H1 (cell line): ENCODE data around the gene NEK10. TPM values are rescaled to one million over a fixed set of nuclear protein-coding genes. Genes with fewer than 3 reads are reported as not detected.
A peak's percentile ranks its signal among the peaks of the same experiment; 100 is the strongest.

Experiments used
- CTCF ChIA-PET: fragments of 300-600 bp; sonication (Branson Sonifier 250); formaldehyde crosslinking; loops from one replicate; lab custom pipeline; 2021; ENCODE audit not compliant: partially characterized antibody; lab: Charles Lee
- POLR2A ChIA-PET: fragments of 300-600 bp; sonication (Branson Sonifier 250); formaldehyde crosslinking; loops from one replicate; lab custom pipeline; 2021; ENCODE audit warnings: inconsistent platforms; ENCODE audit not compliant: partially characterized antibody; lab: Charles Lee
- DNase-seq, 2 experiments: peaks; one replicate each; pipeline versions ENCODE4 v3.0.0 to v3.0.0-alpha.2; 2010 to 2022; ENCODE audit warnings: low spot score in 2 of 2, low read depth in 1 of 2, mixed read lengths in 1 of 2
- FAIRE-seq: peaks from 2 replicates; lab custom pipeline; 2011; peaks lifted over from hg19 to GRCh38; lab: Jason Lieb, UNC
- H2AFZ ChIP-seq: 2 replicates; pipeline ENCODE4 v1.8.1; 2012; ENCODE audit warnings: low read length, inconsistent platforms
- H2AK5ac ChIP-seq: 2 replicates; pipeline ENCODE4 v1.6.1; 2013; ENCODE audit warnings: low read depth, low read length
- H2BK120ac ChIP-seq: replicated peaks from 2 replicates; pipeline ENCODE3; 2013; ENCODE audit warnings: low read depth, low read length, inconsistent platforms
- H2BK12ac ChIP-seq: 2 replicates; pipeline ENCODE4 v1.6.1; 2013; ENCODE audit warnings: low read depth, low read length
- H2BK15ac ChIP-seq: 2 replicates; pipeline ENCODE4 v1.6.1; 2013; ENCODE audit warnings: low read length
- H2BK20ac ChIP-seq: 2 replicates; pipeline ENCODE4 v1.6.1; 2013; ENCODE audit warnings: low read length
- H2BK5ac ChIP-seq: 2 replicates; pipeline ENCODE4 v1.6.1; 2013; ENCODE audit warnings: low read depth, low read length
- H3K14ac ChIP-seq: 2 replicates; pipeline ENCODE4 v1.6.1; 2013; ENCODE audit warnings: inconsistent platforms; ENCODE audit not compliant: insufficient read length
- H3K18ac ChIP-seq: 2 replicates; pipeline ENCODE4 v1.6.1; 2013; ENCODE audit warnings: low read length; ENCODE audit errors: extremely low read depth
- H3K23ac ChIP-seq: 2 replicates; pipeline ENCODE4 v1.6.1; 2013; ENCODE audit warnings: inconsistent platforms; ENCODE audit not compliant: insufficient read length
- H3K23me2 ChIP-seq: 2 replicates; pipeline ENCODE4 v1.6.1; 2013; ENCODE audit warnings: low read depth, low read length
- H3K27ac ChIP-seq: 2 replicates; pipeline ENCODE4 v1.6.1; 2011; ENCODE audit warnings: low read depth, low read length, inconsistent platforms
- H3K27me3 ChIP-seq, 4 experiments: replicated peaks in 1 of 4; 1 replicate in 1 of 4; 2 replicates in 3 of 4; pipeline versions ENCODE4 v1.6.1 to v1.8.1; 2011 to 2013; ENCODE audit warnings: low read length in 3 of 4, mild to moderate bottlenecking in 3 of 4, inconsistent platforms in 2 of 4, mixed read lengths in 2 of 4, moderate library complexity in 1 of 4; ENCODE audit not compliant: control insufficient read depth in 3 of 4, insufficient read depth in 3 of 4; ENCODE audit errors: extremely low read depth in 1 of 4
- H3K36me3 ChIP-seq, 4 experiments: 2 replicates each; pipeline versions ENCODE4 v1.6.1 to v1.8.1; 2011 to 2013; ENCODE audit warnings: mild to moderate bottlenecking in 4 of 4, low read length in 3 of 4, moderate library complexity in 2 of 4, control low read depth in 1 of 4, inconsistent platforms in 1 of 4; ENCODE audit not compliant: insufficient read depth in 4 of 4, control insufficient read depth in 2 of 4
- H3K4ac ChIP-seq: replicated peaks from 2 replicates; pipeline ENCODE3; 2013; ENCODE audit warnings: low read length, low read depth, mixed read lengths, inconsistent platforms; ENCODE audit not compliant: insufficient read length
- H3K4me1 ChIP-seq, 4 experiments: replicated peaks in 1 of 4; 1 replicate in 1 of 4; 2 replicates in 3 of 4; pipeline versions ENCODE4 v1.6.1 to v1.8.1; 2011 to 2013; ENCODE audit warnings: low read length in 3 of 4, inconsistent platforms in 2 of 4, mixed read lengths in 1 of 4; ENCODE audit not compliant: insufficient read depth in 4 of 4, control insufficient read depth in 3 of 4
- H3K4me2 ChIP-seq, 2 experiments: 2 replicates each; pipeline versions ENCODE4 v1.6.1 to v1.8.1; 2011 to 2013; ENCODE audit warnings: low read depth in 2 of 2, low read length in 2 of 2, control low read depth in 1 of 2, inconsistent platforms in 1 of 2, mild to moderate bottlenecking in 1 of 2; ENCODE audit not compliant: insufficient read depth in 1 of 2
- H3K4me3 ChIP-seq, 4 experiments: fragments of 200-600, 300-600 bp in 1 of 4; sonication (generic), shearing (Covaris generic), sonication (Bioruptor Twin) in 1 of 4; 2 replicates each; pipeline versions ENCODE4 v1.5.1 to v1.8.1; 2011 to 2016; ENCODE audit warnings: low read length in 4 of 4, low read depth in 3 of 4, control low read depth in 2 of 4, inconsistent platforms in 2 of 4, mild to moderate bottlenecking in 2 of 4, mixed read lengths in 1 of 4, moderate library complexity in 1 of 4; ENCODE audit not compliant: insufficient read depth in 2 of 4; ENCODE audit errors: extremely low read depth in 1 of 4
- H3K56ac ChIP-seq: replicated peaks from 2 replicates; pipeline ENCODE3; 2013; ENCODE audit warnings: low read depth, mild to moderate bottlenecking, mixed read lengths, low read length, inconsistent platforms; ENCODE audit not compliant: insufficient read length
- H3K79me1 ChIP-seq: 2 replicates; pipeline ENCODE4 v1.6.1; 2013; ENCODE audit warnings: low read depth, low read length, control low read depth
- H3K79me2 ChIP-seq, 2 experiments: 2 replicates each; pipeline versions ENCODE4 v1.6.1 to v1.8.1; 2012 to 2013; ENCODE audit warnings: low read length in 2 of 2, mild to moderate bottlenecking in 2 of 2, inconsistent platforms in 1 of 2; ENCODE audit not compliant: insufficient read depth in 2 of 2, control insufficient read depth in 1 of 2
- H3K9ac ChIP-seq, 4 experiments: replicated peaks in 1 of 4; 1 replicate in 1 of 4; 2 replicates in 3 of 4; pipeline versions ENCODE4 v1.6.1 to v1.8.1; 2011 to 2013; ENCODE audit warnings: low read depth in 3 of 4, low read length in 3 of 4, control low read depth in 2 of 4, mild to moderate bottlenecking in 2 of 4, moderate library complexity in 2 of 4, inconsistent platforms in 1 of 4; ENCODE audit errors: extremely low read depth in 1 of 4
- H3K9me3 ChIP-seq, 2 experiments: 2 replicates each; pipeline versions ENCODE4 v1.6.1 to v1.8.1; 2012 to 2013; ENCODE audit warnings: mild to moderate bottlenecking in 2 of 2, moderate library complexity in 2 of 2, control low read depth in 1 of 2, inconsistent platforms in 1 of 2, low read depth in 1 of 2, low read length in 1 of 2, mixed read lengths in 1 of 2; ENCODE audit not compliant: insufficient read depth in 2 of 2
- H4K20me1 ChIP-seq, 2 experiments: replicated peaks in 1 of 2; 2 replicates each; pipeline versions ENCODE3 to v1.8.1; 2011 to 2013; ENCODE audit warnings: inconsistent platforms in 2 of 2, low read length in 2 of 2, mild to moderate bottlenecking in 1 of 2; ENCODE audit not compliant: insufficient read depth in 2 of 2, control insufficient read depth in 1 of 2
- H4K5ac ChIP-seq: 2 replicates; pipeline ENCODE4 v1.6.1; 2013; ENCODE audit warnings: low read length, low read depth, mixed read lengths, inconsistent platforms; ENCODE audit not compliant: insufficient read length
- H4K8ac ChIP-seq: 2 replicates; pipeline ENCODE4 v1.8.0; 2013; ENCODE audit warnings: mild to moderate bottlenecking, moderate library complexity, low read length, inconsistent platforms; ENCODE audit not compliant: insufficient read depth; ENCODE audit errors: extremely low read depth
- H4K91ac ChIP-seq: replicated peaks from 2 replicates; pipeline ENCODE3; 2013; ENCODE audit warnings: low read length, mixed read lengths, inconsistent platforms; ENCODE audit not compliant: insufficient read length
- CTBP2 ChIP-seq: IDR thresholded peaks from 2 replicates; pipeline ENCODE4 v1.7.0; 2011; ENCODE audit warnings: borderline replicate concordance, mild to moderate bottlenecking, moderate library complexity, mixed read lengths, low read length; ENCODE audit not compliant: insufficient read depth, insufficient read length
- E2F6 ChIP-seq: IDR thresholded peaks from 2 replicates; pipeline ENCODE4 v1.6.1; 2012; ENCODE audit warnings: inconsistent platforms
- WGBS, 2 experiments: shearing (Covaris generic) in 1 of 2; methylation state at CpG; one replicate each; pipeline versions ENCODE4 v1.1.6 to v1.1.7; 2013 to 2015; ENCODE audit warnings: low lambda C conversion rate in 2 of 2, mixed read lengths in 2 of 2, inconsistent platforms in 1 of 2, low coverage in 1 of 2, missing lambda C conversion rate in 1 of 2; ENCODE audit not compliant: insufficient replicate concordance in 2 of 2, insufficient coverage in 1 of 2, insufficient read length in 1 of 2; ENCODE audit errors: extremely low coverage in 1 of 2, missing lambda C conversion rate in 1 of 2; 5-methylcytosine and 5-hydroxymethylcytosine counted together
- polyA plus RNA-seq, 7 experiments: library from polyadenylated mRNA; depleted of rRNA in 3 of 7; stranded (reverse) in 5 of 7; unstranded in 2 of 7; fragments of >200 nt in 5 of 7; fragments of 200-250 nt in 2 of 7; gene quantifications; 1 replicate in 5 of 7; 2 replicates in 1 of 7; 4 replicates in 1 of 7; pipeline versions ENCODE4 v1.2.1 to v1.2.3, GENCODE V29; 2011 to 2013; ENCODE audit warnings: missing spikeins in 2 of 7, mixed read lengths in 2 of 7
- total RNA-seq: library from RNA; stranded (reverse); fragmentation: NEBNext Ultra II Directional; extraction: Animal tissue kit (Norgen Biotek cat#: 25700); gene quantifications from 2 replicates; pipeline ENCODE4 v1.2.1, GENCODE V29; 2021

NEK10 gene
- total and polyA plus RNA-seq, 2 of the 8 experiments (the other 6 are each of a cell fraction or from before 2014, with no cell fraction given) = 0.18 to 0.50 TPM

DNA sequence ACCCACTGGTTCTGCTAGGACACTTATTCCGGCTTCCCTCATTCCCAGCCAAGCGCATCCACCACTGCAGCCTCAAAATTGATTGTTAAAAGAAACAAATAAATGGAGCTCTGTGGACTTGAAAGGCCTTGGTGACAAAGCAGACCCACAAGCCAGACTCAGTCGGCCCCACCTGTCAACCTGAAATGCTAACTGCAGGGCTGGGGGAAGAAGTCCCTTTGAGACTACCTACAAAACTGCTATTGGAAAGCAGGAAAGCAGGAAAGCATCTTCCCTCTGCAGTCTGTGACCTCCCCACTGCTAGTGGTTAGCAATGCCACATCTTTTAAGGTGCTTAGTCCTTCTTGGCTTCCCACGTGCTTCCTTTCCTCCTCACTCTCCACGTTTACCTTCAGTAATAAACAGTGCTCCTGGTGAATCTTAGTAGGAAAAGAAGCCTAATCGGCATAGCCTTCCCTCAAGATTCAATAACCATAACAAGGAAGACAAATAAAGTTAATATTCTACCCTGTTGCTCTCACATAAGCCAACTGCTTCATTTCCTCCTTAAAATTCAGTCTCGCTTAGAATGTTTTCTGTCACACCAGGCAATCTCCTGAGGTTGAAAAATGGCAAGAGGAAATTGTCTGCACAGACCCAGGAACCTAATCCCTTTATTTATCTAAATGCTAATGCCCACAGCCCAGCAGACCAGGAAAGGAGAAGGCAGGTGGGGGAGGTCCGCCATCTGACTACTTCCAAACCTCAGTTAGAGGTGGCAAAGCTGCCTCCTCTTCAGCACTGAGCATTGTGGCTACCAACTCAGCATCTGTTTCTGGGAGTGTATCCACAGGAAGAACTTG lies 296.2 kb downstream of the NEK10 start:
- no peak for FAIRE-seq
- H3K27ac ChIP-seq = no peak overlapping the region
- H3K79me1 ChIP-seq = no peaks in the 10 kb centered on the region
- H3K23ac ChIP-seq = no peak overlapping the region
- WGBS, 2 experiments = 66% methylated on average over 8 of the region's 8 CpGs; no CpG with 5 or more reads in 1 of the 2 experiments
- CTCF ChIA-PET = interaction anchor here (1.5 kb wide), 1 partner anchor 10 kb away, joined by 3 read pairs; no protein-coding TSS in a partner anchor
- peak overlapping the region in 1 of 2 experiments; percentile 7; a peak in 2 of 4 replicates for H3K4me2 ChIP-seq
- H3K4me3 ChIP-seq = no peak overlapping the region
- H2BK12ac ChIP-seq = no peak overlapping the region
- H3K4ac ChIP-seq = no peak overlapping the region
- 0 out of 2 replicates have a peak overlapping the region, but pooled peaks have one; percentile 53 for H3K18ac ChIP-seq
- no peak for DNase-seq
- TF ChIP-seq CTBP2 = no peak
- 0 out of 2 replicates have a peak, but pooled peaks have one; percentile 21 for TF ChIP-seq E2F6
- peak overlapping the region; percentile 23; the same call in 1 of the 2 replicates for H2AFZ ChIP-seq
- no peaks in the 10 kb centered on the region for H3K23me2 ChIP-seq
- no peak overlapping the region for H4K91ac ChIP-seq
- H3K14ac ChIP-seq = no peak overlapping the region
- H3K36me3 ChIP-seq = no peaks in the 10 kb centered on the region
- H4K20me1 ChIP-seq = no peaks in the 10 kb centered on the region
- POLR2A ChIA-PET = no interaction called here
- no peak overlapping the region for H2BK20ac ChIP-seq
- no peak overlapping the region for H3K56ac ChIP-seq
- H3K4me1 ChIP-seq = peaks cover 0 to 12% (median 8%) of the 10 kb centered on the region in 4 experiments; a peak in 3 of 7 replicates
- no peaks in the 10 kb centered on the region for H3K79me2 ChIP-seq
- H2BK5ac ChIP-seq = peak overlapping the region; percentile 38; the same call in 1 of the 2 replicates
- no peak overlapping the region for H4K5ac ChIP-seq
- no peak overlapping the region for H2BK15ac ChIP-seq
- H2BK120ac ChIP-seq = no peak overlapping the region
- no peaks in the 10 kb centered on the region; a peak in 1 of 4 replicates for H3K9me3 ChIP-seq
- H2AK5ac ChIP-seq = no peak overlapping the region
- H3K27me3 ChIP-seq = no peaks in the 10 kb centered on the region
- H4K8ac ChIP-seq = no peak overlapping the region
- H3K9ac ChIP-seq = no peak overlapping the region
